AG10803 (cell line): ENCODE measurements around the gene DAZAP1.

ENCODE experiments used
- DNase-seq: peaks from one replicate; pipeline ENCODE4 v3.0.0; 2010; ENCODE audit warnings: low read depth
- H3K4me3 ChIP-seq: 2 replicates; pipeline ENCODE4 v1.5.1; 2011; ENCODE audit warnings: mild to moderate bottlenecking, low read length, control low read depth
- CTCF ChIP-seq: conservative IDR thresholded peaks from 2 replicates; pipeline ENCODE4 v1.5.1; 2011; ENCODE audit warnings: mild to moderate bottlenecking, low read length, control low read depth, inconsistent platforms

Gene DAZAP1

GRCh38 chr19:1407528-1408299 lies at the start of gene DAZAP1:
Gene DAZAP1, plus strand, starts transcription at chr19:1407586. Its CDS starts 188 bp downstream, at chr19:1407774.
- no peak for DNase-seq
- peak within 1 kb of the TSS; percentile 75 for H3K4me3 ChIP-seq
- TF ChIP-seq CTCF, result no peak

GRCh38 chr19:1360126-1360817 lies 47.1 kb upstream of the DAZAP1 start:
- peak overlapping the region; percentile 47 for H3K4me3 ChIP-seq
- no peak for TF ChIP-seq CTCF
- no peak for DNase-seq

DNA sequence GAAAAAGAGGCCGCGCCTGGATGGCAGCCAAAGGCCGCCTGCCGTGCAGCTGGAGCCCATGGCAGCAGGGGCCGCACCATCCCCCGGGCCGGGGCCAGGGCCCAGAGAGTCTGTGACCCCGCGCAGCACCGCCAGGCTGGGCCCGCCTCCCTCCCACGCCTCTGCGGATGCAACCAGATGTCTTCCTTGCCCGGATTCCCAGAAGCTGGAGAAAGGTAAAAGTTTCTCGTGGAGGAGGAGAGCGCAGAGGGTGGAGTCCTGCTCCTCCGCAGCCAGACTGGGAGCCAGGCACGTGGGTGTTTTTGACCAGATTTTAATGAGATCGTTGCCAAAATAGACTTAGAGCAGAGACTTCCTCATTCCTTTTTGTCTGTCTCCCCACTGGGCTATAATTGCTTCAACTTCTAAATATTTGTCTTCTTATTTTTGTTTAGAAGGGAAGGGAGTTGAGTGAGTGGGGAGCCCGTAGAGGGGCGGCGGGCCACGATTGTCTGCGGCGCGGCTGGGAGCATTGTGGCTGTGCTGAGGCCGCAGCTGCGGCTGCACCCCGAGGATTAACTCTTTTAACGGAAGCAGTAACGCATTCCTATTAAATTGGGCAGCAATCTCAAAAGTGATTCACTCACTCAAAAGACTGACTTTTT lies 46.4 kb upstream of the DAZAP1 start:
- peak overlapping the region; percentile 47 for H3K4me3 ChIP-seq
- TF ChIP-seq CTCF, result no peak
- peak; percentile 89 for DNase-seq

- peak overlapping the region; percentile 47 for H3K4me3 ChIP-seq
- peak; percentile 55 for DNase-seq
- TF ChIP-seq CTCF, result no peak
Measured at GRCh38 chr19:1361601-1362386, 45.6 kb upstream of the DAZAP1 start.

DNA sequence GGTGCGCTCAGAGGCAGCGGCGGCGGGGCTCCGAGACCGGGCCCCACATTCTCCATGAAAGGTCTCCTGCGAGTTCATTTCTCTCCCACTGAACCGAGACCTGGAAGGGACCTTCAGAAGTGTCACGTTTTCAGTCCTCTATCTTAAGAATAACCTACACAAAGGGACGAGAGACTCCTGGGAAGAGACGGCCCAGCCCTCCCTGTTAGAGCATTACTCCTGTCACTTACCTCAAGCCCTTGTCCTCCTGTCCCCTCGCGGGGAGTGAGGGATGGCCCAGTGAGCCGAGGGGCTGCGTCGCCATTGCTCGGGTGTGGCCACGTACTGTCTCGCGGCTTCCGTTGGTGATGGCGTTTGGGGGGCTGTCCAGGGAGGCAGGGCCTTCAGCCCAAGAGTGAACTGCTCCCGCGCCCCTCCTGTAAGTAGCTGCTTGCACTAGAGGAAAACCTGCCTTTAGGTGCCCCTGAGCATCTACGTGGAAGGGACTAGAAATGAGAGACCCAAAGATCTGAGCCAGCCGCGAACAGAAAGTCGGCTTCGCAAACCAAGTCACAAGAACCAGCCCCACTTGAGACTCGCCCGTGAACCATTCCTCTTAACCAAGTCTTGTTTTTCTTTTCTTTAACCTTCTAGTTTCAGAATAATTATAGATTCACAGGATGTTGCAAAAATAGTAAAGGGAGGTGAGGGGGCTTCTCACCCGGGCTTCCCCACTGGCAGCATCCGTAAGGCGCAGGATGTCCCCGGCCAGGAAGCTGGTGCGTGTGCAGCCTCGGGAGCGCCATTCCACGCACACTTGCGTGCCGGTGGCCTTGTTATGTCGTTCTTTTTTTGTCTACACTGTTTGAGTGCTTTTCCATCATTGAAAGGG lies 44.8 kb upstream of the DAZAP1 start:
- TF ChIP-seq CTCF, result no peak
- no peak for DNase-seq
- no peak overlapping the region for H3K4me3 ChIP-seq

- H3K4me3 ChIP-seq, result no peak overlapping the region
- TF ChIP-seq CTCF, result no peak
- no peak for DNase-seq
Measured at GRCh38 chr19:1363599-1363998, 43.8 kb upstream of the DAZAP1 start.
